A549 (cell line): ENCODE measurements around the gene ARHGEF7. TPM values are rescaled to one million over a fixed set of nuclear protein-coding genes. Genes with fewer than 3 reads are reported as not detected.
"Not testable (repeated sequence)": the region's sequence is repeated elsewhere in the genome, so short reads cannot be mapped to it uniquely, and the experiment has no call there.

ENCODE experiments used
- ATAC-seq, 2 experiments: fragments of 200-7000 bp in 1 of 2; fragments of >200 bp in 1 of 2; cut with Nextera tagmentation in 1 of 2; cut with Tn5 transposase in 1 of 2; 3 replicates each; pipeline versions ENCODE4 v1.8.0 to v1.9.1; 2018 to 2020; ENCODE audit warnings: mild to moderate bottlenecking in 1 of 2, moderate library complexity in 1 of 2
- CTCF ChIA-PET: fragments of 300-600 bp; sonication (Branson Sonifier 250); formaldehyde crosslinking; extraction: SDS; loops from one replicate; lab custom pipeline; 2021; ENCODE audit warnings: antibody characterized with exemption, inconsistent platforms; lab: Yijun Ruan, JAX
- POLR2A ChIA-PET: fragments of 350-600 bp; formaldehyde crosslinking; extraction: SDS; loops from one replicate; lab custom pipeline; 2021; ENCODE audit warnings: antibody characterized with exemption, inconsistent platforms; lab: Yijun Ruan, JAX
- DNase-seq, 2 experiments: peaks; one replicate each; pipeline versions ENCODE4 v3.0.0 to v3.0.0-alpha.2; 2011 to 2016; ENCODE audit warnings: low read depth in 1 of 2, low spot score in 1 of 2
- FAIRE-seq: peaks from 2 replicates; lab custom pipeline; 2011; peaks lifted over from hg19 to GRCh38; lab: Jason Lieb, UNC
- H3K27ac ChIP-seq, 2 experiments: fragments of >200 bp; sonication (Bioruptor Twin); formaldehyde crosslinking; 3 replicates each; pipeline ENCODE4 v1.5.1; 2016 to 2017
- H3K4me1 ChIP-seq: fragments of >200 bp; sonication (Bioruptor Twin); formaldehyde crosslinking; 3 replicates; pipeline ENCODE4 v1.6.1; 2016
- H3K4me2 ChIP-seq: fragments of >200 bp; sonication (Bioruptor Twin); formaldehyde crosslinking; 3 replicates; pipeline ENCODE4 v1.6.1; 2016
- H3K4me3 ChIP-seq: fragments of >200 bp; sonication (Bioruptor Twin); formaldehyde crosslinking; 3 replicates; pipeline ENCODE4 v1.5.1; 2016
- H3K9me3 ChIP-seq: fragments of >200 bp; sonication (Bioruptor Twin); formaldehyde crosslinking; 3 replicates; pipeline ENCODE4 v1.6.1; 2016
- BHLHE40 ChIP-seq: IDR thresholded peaks from 2 replicates; pipeline ENCODE4 v1.6.1; 2012; ENCODE audit warnings: low read depth, low read length, inconsistent platforms
- CBX2 ChIP-seq: fragments of 200-600 bp; sonication (generic); IDR thresholded peaks from 2 replicates; pipeline ENCODE4 v1.6.1; 2016; ENCODE audit warnings: low read depth, mild to moderate bottlenecking, borderline replicate concordance
- CEBPB ChIP-seq, 2 experiments: fragments of >200 bp in 1 of 2; sonication (Bioruptor Twin) in 1 of 2; formaldehyde crosslinking in 1 of 2; IDR thresholded peaks; 2 replicates each; pipeline ENCODE4 v1.6.1; 2012 to 2016
- CHD2 ChIP-seq: fragments of 150-350 bp; IDR thresholded peaks from 2 replicates; pipeline ENCODE4 v1.6.1; 2014; ENCODE audit warnings: low read length; ENCODE audit not compliant: partially characterized antibody
- CHD4 ChIP-seq: fragments of 200-600 bp; sonication (generic); IDR thresholded peaks from 2 replicates; pipeline ENCODE4 v1.6.1; 2016; ENCODE audit warnings: antibody characterized with exemption, mild to moderate bottlenecking, borderline replicate concordance
- EP300 ChIP-seq, 2 experiments: fragments of >200 bp; sonication (Bioruptor Twin); formaldehyde crosslinking; IDR thresholded peaks; 2 replicates in 1 of 2; 3 replicates in 1 of 2; pipeline ENCODE4 v1.6.1; 2016 to 2017
- FOXS1 ChIP-seq: fragments of 250-450 bp; sonication (Bioruptor Pico); IDR thresholded peaks from 2 replicates; pipeline ENCODE4 v1.5.0; 2020; ENCODE audit warnings: mild to moderate bottlenecking, moderate library complexity
- HEYL ChIP-seq: fragments of 250-450 bp; sonication (Bioruptor Pico); IDR thresholded peaks from 2 replicates; pipeline ENCODE4 v1.8.0; 2021; ENCODE audit warnings: mild to moderate bottlenecking, moderate library complexity
- HOXA7 ChIP-seq: fragments of 250-450 bp; sonication (Bioruptor Pico); IDR thresholded peaks from 2 replicates; pipeline ENCODE4 v1.5.0; 2020; ENCODE audit warnings: mild to moderate bottlenecking, moderate library complexity
- HOXB5 ChIP-seq: fragments of 250-450 bp; sonication (Bioruptor Pico); IDR thresholded peaks from 2 replicates; pipeline ENCODE4 v1.5.0; 2020; ENCODE audit warnings: mild to moderate bottlenecking, moderate library complexity
- JUNB ChIP-seq: fragments of >200 bp; sonication (Bioruptor Twin); formaldehyde crosslinking; IDR thresholded peaks from 2 replicates; pipeline ENCODE4 v1.6.1; 2016
- MAZ ChIP-seq: fragments of 150-350 bp; IDR thresholded peaks from 2 replicates; pipeline ENCODE4 v1.6.1; 2014; ENCODE audit warnings: antibody characterized with exemption, low read depth, low read length, borderline replicate concordance
- MYC ChIP-seq: IDR thresholded peaks from 2 replicates; pipeline ENCODE4 v1.6.1; 2012; ENCODE audit warnings: mild to moderate bottlenecking, inconsistent platforms, low read length, improper control_type of control experiment, borderline replicate concordance
- POLR2AphosphoS2 ChIP-seq: conservative IDR thresholded peaks from 2 replicates; pipeline ENCODE4 v1.6.1; 2012; ENCODE audit warnings: low read length, improper control_type of control experiment, inconsistent platforms
- RCOR1 ChIP-seq: fragments of 150-350 bp; IDR thresholded peaks from 2 replicates; pipeline ENCODE4 v1.6.1; 2014; ENCODE audit warnings: antibody characterized with exemption, low read length, low read depth
- RFX5 ChIP-seq: fragments of 450-650 bp; IDR thresholded peaks from 2 replicates; pipeline ENCODE4 v1.7.1; 2014; ENCODE audit warnings: antibody characterized with exemption, mild to moderate bottlenecking, moderate library complexity
- SMC3 ChIP-seq: fragments of >200 bp; sonication (Bioruptor Twin); formaldehyde crosslinking; IDR thresholded peaks from 3 replicates; pipeline ENCODE4 v1.6.1; 2018; ENCODE audit warnings: inconsistent platforms
- TP53 ChIP-seq: fragments of 250-450 bp; sonication (Bioruptor Pico); IDR thresholded peaks from 2 replicates; pipeline ENCODE4 v1.5.0; 2021; ENCODE audit warnings: mild to moderate bottlenecking, moderate library complexity
- ZC3H11A ChIP-seq: fragments of 450-650 bp; IDR thresholded peaks from 2 replicates; pipeline ENCODE4 v1.6.1; 2014; ENCODE audit warnings: antibody characterized with exemption, mild to moderate bottlenecking
- WGBS: methylation state at CpG from one replicate; pipeline ENCODE4 v1.1.6; 2017; ENCODE audit errors: missing lambda C conversion rate; 5-methylcytosine and 5-hydroxymethylcytosine counted together
- polyA plus RNA-seq, 4 experiments: library from polyadenylated mRNA; depleted of rRNA in 3 of 4; stranded (reverse); fragments of >200 nt; fragmentation: RNase III in 1 of 4; extraction: RNeasy Plus Mini Kit Qiagen cat#74134 plus additional on column Dnase treatment in 1 of 4; gene quantifications; 2 replicates in 3 of 4; 3 replicates in 1 of 4; pipeline ENCODE4 v1.2.3, GENCODE V29; 2011 to 2017
- TF ChIP-seq, protein P1 (sequence below): IDR thresholded peaks from 2 replicates; pipeline ENCODE4 v1.6.1; 2012; ENCODE audit warnings: low read depth, borderline replicate concordance

The ARHGEF7 gene
- polyA plus RNA-seq, 2 of the 4 experiments (the other 2 are of a cell fraction), result 21.1 to 23.1 TPM

DNA sequence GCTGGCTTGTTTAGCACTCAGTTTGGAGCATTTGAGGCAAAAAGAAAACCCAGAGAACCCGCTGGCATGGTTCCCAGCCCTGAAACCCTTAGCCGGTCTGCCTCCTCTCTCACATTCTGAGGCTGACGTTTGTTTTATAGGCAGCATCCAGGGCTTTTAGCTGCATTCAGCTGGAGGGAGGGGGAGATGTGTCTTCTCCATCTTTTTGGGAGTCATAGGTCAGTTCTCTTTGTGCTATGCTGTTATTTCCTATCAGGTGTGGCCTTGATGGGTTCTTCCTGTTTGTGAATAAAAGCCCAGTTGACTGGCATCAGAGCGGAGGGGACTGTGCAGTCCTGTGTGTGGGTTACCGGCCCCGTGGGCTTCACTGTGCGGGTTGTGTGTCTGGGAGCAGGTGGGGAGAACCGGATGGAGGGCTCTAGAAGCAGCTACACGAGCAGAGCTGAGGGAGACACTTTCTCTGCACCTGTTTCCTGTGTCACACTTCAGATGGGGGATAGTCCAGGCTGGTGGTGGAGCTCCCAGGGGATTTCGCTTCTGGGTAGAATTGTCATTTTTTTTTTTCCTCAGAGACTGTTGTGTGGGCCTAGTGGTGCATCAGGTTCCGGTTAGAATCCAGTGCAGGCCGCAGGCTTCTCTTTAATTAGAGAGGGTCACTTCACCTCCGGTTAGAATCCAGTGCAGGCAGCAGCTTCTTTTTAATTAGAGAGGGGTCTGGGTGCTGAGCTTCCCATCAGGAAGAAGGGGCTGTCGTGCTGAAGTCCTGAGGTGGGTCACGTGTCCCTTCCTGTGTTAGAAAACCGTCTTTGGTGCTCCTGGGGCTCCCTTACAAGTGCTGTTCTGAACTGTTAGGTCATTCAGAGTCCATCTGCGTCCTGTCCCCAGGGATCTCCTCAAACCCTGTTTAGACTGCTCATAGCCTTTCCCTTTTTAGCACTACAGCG, 69.6 kb downstream of the ARHGEF7 start:
- TF ChIP-seq TP53 (no peak), FOXS1 (no peak), HOXB5 (CRISPR knock-in tag) (no peak), RCOR1 (no peak), SMC3 (no peak), CBX2 (no peak), CHD2 (no peak), HEYL (CRISPR knock-in tag) (no peak), POLR2AphosphoS2 (no peak), MAZ (no peak), RFX5 (no peak), ZC3H11A (no peak)
- TF ChIP-seq, protein P1, sequence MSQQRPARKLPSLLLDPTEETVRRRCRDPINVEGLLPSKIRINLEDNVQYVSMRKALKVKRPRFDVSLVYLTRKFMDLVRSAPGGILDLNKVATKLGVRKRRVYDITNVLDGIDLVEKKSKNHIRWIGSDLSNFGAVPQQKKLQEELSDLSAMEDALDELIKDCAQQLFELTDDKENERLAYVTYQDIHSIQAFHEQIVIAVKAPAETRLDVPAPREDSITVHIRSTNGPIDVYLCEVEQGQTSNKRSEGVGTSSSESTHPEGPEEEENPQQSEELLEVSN, result no peak
- Histone ChIP-seq H3K27ac (no peak overlapping the region), H3K4me2 (no peak overlapping the region), H3K9me3 (no peaks in the 10 kb centered on the region), H3K4me3 (no peak overlapping the region), H3K4me1 (0 out of 3 replicates have a peak, but pooled peaks cover 4% of the 10 kb centered on the region)
- ChIA-PET POLR2A (no interaction called here), CTCF (interaction anchor here (1.7 kb wide), 1 partner anchor 12 kb away, joined by 3 read pairs; no protein-coding TSS in a partner anchor)
- 90% methylated on average over 17 of the region's 18 CpGs for WGBS
- FAIRE-seq, result no peak
- DNase-seq, result no peak
- ATAC-seq, result no peak

DNA sequence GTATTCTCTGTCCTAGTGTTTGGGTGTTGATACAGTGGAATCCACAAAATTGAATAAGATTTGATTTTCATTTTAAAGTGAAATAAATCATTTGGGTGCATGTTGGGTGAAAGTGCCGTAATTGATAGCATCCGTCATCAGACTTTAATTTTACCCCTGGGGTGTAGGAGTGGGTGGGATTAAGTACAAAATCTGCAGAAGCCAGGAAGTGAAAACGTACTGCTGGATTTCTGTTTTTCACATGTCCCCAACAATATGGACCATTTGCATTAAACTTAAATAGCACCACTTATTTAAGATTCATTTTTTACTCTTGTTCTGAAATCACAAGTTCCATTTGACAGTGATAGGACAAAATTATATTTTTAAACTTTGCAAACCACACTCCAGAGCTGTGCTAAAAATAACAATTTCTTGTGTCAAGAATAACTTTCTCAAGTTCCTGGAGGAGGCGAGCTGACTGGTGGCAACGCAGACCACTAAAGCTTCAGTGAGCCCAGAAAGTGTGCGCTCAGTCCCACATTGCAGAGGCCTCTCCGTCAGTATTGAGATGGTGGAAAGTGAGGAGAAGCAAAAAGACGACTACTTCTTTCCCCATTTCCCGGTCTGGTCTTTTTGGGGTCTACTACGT, 71.3 kb downstream of the ARHGEF7 start:
- Histone ChIP-seq H3K4me1 (0 out of 3 replicates have a peak, but pooled peaks cover 4% of the 10 kb centered on the region), H3K27ac (no peak overlapping the region), H3K4me2 (no peak overlapping the region), H3K9me3 (no peaks in the 10 kb centered on the region), H3K4me3 (no peak overlapping the region)
- TF ChIP-seq CHD4, result no peak
- TF ChIP-seq CEBPB (IDR thresholded peaks at IDR 0.05), result no peak
- 90% methylated on average over 10 of the region's 10 CpGs for WGBS
- POLR2A ChIA-PET, result no interaction called here
- DNase-seq (no peak), ATAC-seq (no peak), FAIRE-seq (no peak)
- CTCF ChIA-PET, result no interaction called here

DNA sequence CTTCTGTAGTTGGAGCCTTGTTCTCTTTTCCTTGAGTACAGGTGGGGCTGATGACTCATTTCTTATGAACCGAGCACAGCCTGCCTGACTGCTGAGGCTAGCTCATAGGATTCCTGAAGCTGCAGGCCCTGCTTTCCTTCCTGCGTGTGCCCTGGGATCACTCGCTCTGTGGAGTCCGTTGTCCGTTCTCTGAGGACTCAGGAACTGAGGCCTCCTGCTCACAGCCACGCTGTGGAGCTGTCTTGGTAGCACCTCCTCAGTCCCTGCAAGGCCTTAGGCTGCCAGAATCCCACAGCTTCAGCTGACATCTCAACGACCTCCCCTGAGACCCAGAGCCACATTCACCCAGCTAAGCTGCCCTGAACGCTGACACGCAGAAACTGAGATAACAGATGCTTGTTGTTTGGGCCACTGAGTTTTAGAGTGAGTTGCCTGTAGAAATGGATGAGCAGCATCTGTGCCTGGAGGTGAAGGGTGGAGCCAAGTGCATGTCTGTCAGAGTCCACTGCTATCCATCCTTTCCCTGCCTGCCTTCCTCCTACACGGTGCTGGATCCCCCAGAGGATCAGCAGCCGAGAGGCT, 72.9 kb downstream of the ARHGEF7 start:
- no peaks in the 10 kb centered on the region for H3K9me3 ChIP-seq
- no peak overlapping the region for H3K4me2 ChIP-seq
- H3K27ac ChIP-seq, result no peak overlapping the region
- DNase-seq (no peak), FAIRE-seq (no peak), ATAC-seq (no peak; a peak in 1 of 6 replicates)
- 79% methylated on average over 9 of the region's 11 CpGs for WGBS
- TF ChIP-seq MYC (no peak), EP300 (IDR thresholded peaks at IDR 0.05) (no peak), BHLHE40 (no peak), ZC3H11A (no peak), HOXA7 (CRISPR knock-in tag) (no peak), POLR2AphosphoS2 (no peak), JUNB (no peak), RFX5 (no peak)
- H3K4me1 ChIP-seq, result 0 out of 3 replicates have a peak, but pooled peaks cover 4% of the 10 kb centered on the region
- ChIA-PET POLR2A (no interaction called here), CTCF (interaction anchor here (0.5 to 1.3 kb wide), 3 partner anchors 9 to 16 kb away, joined by 3 to 4 read pairs (median 3); no protein-coding TSS in a partner anchor)
- no peak overlapping the region for H3K4me3 ChIP-seq

DNA sequence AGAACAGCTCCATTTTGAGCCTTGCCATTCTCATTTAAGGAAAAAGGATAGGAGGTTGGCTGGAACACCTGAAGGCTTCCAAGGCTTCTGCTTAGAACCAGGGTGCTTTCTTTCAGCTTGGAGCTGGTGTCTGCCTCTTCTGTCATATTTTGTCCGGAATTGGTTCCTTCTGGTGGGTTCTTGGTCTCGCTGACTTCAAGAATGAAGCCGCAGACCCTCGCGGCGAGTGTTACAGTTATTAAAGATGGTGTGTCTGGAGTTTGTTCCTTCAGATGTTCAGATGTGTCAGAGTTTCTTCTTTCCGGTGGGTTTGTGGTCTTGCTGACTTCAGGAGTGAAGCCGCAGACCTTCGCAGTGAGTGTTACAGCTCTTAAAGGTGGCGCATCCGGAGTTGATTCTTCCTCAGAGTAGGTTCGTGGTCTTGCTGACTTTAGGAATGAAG, 74.0 kb downstream of the ARHGEF7 start:
- POLR2A ChIA-PET, H3K4me3 ChIP-seq, H3K4me1 ChIP-seq, DNase-seq, H3K4me2 ChIP-seq, H3K9me3 ChIP-seq, ATAC-seq, H3K27ac ChIP-seq, FAIRE-seq: not testable (repeated sequence)
- 96% methylated on average over 12 of the region's 12 CpGs for WGBS
- CTCF ChIA-PET, result interaction anchor here (0.9 kb wide), 1 partner anchor 15 kb away, joined by 3 read pairs; no protein-coding TSS in a partner anchor

DNA sequence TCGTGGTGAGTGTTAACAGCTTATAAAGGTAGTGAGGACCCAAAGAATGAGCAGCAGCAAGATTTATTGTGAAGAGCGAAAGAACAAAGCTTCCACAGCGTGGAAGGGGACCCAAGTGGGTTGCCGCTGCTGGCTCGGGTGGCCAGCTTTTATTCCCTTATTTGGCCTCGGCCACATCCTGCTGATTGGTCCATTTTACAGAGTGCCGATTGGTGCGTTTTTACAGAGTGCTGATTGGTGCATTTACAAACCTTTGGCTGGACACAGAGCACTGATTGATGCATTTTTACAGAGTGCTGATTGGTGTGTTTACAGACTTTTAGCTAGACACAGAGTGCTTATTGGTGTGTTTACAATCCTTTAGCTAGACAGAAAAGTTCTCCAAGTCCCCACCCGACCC, 74.4 kb downstream of the ARHGEF7 start:
- FAIRE-seq, H3K4me3 ChIP-seq, H3K9me3 ChIP-seq, CTCF ChIA-PET, ATAC-seq, DNase-seq, H3K4me2 ChIP-seq, POLR2A ChIA-PET, H3K4me1 ChIP-seq, H3K27ac ChIP-seq: not testable (repeated sequence)
- WGBS, result 95% methylated on average over 9 of the region's 9 CpGs

DNA sequence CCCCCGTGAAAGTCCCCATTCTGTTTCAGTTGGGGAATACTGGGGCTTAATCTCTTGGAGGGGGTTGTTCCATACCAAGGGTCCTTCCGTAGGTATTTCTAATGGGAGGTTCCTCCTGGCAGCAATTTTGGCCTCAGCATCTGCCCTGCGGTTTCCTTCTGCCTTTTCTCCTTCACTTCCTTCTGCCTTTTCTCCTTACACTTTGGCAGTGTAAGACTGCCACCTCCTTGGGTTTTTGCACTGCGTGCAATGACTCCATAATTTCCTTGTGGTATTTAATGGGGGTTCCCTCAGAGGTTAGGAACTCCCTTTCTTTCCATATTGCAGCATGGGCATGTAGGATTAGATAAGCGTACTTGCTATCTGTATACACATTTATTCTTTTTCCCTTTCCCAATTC, 78.1 kb downstream of the ARHGEF7 start:
- CTCF ChIA-PET, result not testable (repeated sequence)

More for the DNA sequence above, 78.1 kb downstream of the ARHGEF7 start:
- ATAC-seq, DNase-seq, H3K9me3 ChIP-seq, H3K4me2 ChIP-seq, FAIRE-seq, H3K4me3 ChIP-seq, H3K27ac ChIP-seq, H3K4me1 ChIP-seq, POLR2A ChIA-PET: not testable (repeated sequence)
- WGBS, result 89% methylated on average over 5 of the region's 5 CpGs
